Liver (tissue), 9 donors: ENCODE results near the gene ZNF429. TPM values are rescaled to one million over a fixed set of nuclear protein-coding genes. Genes with fewer than 3 reads are reported as not detected.
A peak's percentile ranks its signal among the peaks of the same experiment; 100 is the strongest.
"Not testable (repeated sequence)": the region's sequence is repeated elsewhere in the genome, so short reads cannot be mapped to it uniquely, and the experiment has no call there.

Experiments
- DNase-seq: peaks from one replicate; pipeline ENCODE4 v3.0.0-alpha.2; 2017; ENCODE audit warnings: low spot score
- H3K27ac ChIP-seq, 2 donors: one replicate each; pipeline ENCODE4 v1.7.0; 2013; ENCODE audit warnings: inconsistent platforms in 2 of 2, low read length in 2 of 2, control low read depth in 1 of 2, low read depth in 1 of 2, mild to moderate bottlenecking in 1 of 2
- H3K27me3 ChIP-seq, 4 donors: one replicate each; pipeline versions ENCODE4 v1.6.1 to v1.7.0; 2013; ENCODE audit warnings: low read length in 3 of 4, inconsistent platforms in 1 of 4, mild to moderate bottlenecking in 1 of 4, moderate library complexity in 1 of 4; ENCODE audit not compliant: control insufficient read depth in 4 of 4, insufficient read depth in 4 of 4
- H3K36me3 ChIP-seq, 4 donors: one replicate each; pipeline versions ENCODE4 v1.6.1 to v1.7.0; 2013; ENCODE audit warnings: low read length in 3 of 4, mild to moderate bottlenecking in 3 of 4, low read depth in 1 of 4, moderate library complexity in 1 of 4; ENCODE audit not compliant: control insufficient read depth in 4 of 4, insufficient read depth in 3 of 4
- H3K4me1 ChIP-seq, 4 donors: one replicate each; pipeline versions ENCODE4 v1.6.1 to v1.7.0; 2013; ENCODE audit warnings: low read length in 3 of 4, mild to moderate bottlenecking in 3 of 4, moderate library complexity in 1 of 4; ENCODE audit not compliant: control insufficient read depth in 4 of 4, insufficient read depth in 4 of 4
- H3K4me3 ChIP-seq, 3 donors: one replicate each; pipeline versions ENCODE4 v1.6.1 to v1.7.0; 2013; ENCODE audit warnings: low read length in 3 of 3, control low read depth in 1 of 3, low read depth in 1 of 3, mild to moderate bottlenecking in 1 of 3
- H3K9ac ChIP-seq, 2 donors: one replicate each; pipeline ENCODE4 v1.7.0; 2013; ENCODE audit warnings: low read length in 2 of 2, mild to moderate bottlenecking in 2 of 2, moderate library complexity in 2 of 2, control low read depth in 1 of 2, low read depth in 1 of 2
- H3K9me3 ChIP-seq, 4 donors: one replicate each; pipeline versions ENCODE4 v1.6.1 to v1.7.0; 2013; ENCODE audit warnings: low read length in 3 of 4; ENCODE audit not compliant: control insufficient read depth in 4 of 4
- ATF3 ChIP-seq: IDR thresholded peaks from 2 replicates; pipeline ENCODE4 v1.6.1; 2016; ENCODE audit warnings: antibody characterized with exemption
- EGR1 ChIP-seq, 2 donors: IDR thresholded peaks; 2 replicates each; pipeline ENCODE4 v1.6.1; 2016 to 2018; ENCODE audit warnings: antibody characterized with exemption in 2 of 2, low read depth in 2 of 2
- FOXA1 ChIP-seq: IDR thresholded peaks from 2 replicates; pipeline ENCODE4 v1.6.1; 2016; ENCODE audit warnings: antibody characterized with exemption
- FOXA2 ChIP-seq: IDR thresholded peaks from 2 replicates; pipeline ENCODE4 v1.6.1; 2016; ENCODE audit warnings: antibody characterized with exemption
- GABPA ChIP-seq, 2 donors: IDR thresholded peaks in 1 of 2; conservative IDR thresholded peaks in 1 of 2; 2 replicates each; pipeline ENCODE4 v1.6.1; 2016; ENCODE audit warnings: antibody characterized with exemption in 2 of 2, mild to moderate bottlenecking in 1 of 2, moderate library complexity in 1 of 2
- HNF4G ChIP-seq: IDR thresholded peaks from 2 replicates; pipeline ENCODE4 v1.6.1; 2016; ENCODE audit warnings: antibody characterized with exemption
- JUND ChIP-seq, 2 donors: IDR thresholded peaks; 2 replicates each; pipeline ENCODE4 v1.6.1; 2016; ENCODE audit warnings: antibody characterized with exemption in 2 of 2
- MAX ChIP-seq: IDR thresholded peaks from 2 replicates; pipeline ENCODE4 v1.6.1; 2016; ENCODE audit warnings: antibody characterized with exemption
- NR2F2 ChIP-seq: IDR thresholded peaks from 2 replicates; pipeline ENCODE4 v1.6.1; 2016; ENCODE audit warnings: antibody characterized with exemption
- RAD21 ChIP-seq, 2 donors: IDR thresholded peaks; 2 replicates each; pipeline ENCODE4 v1.6.1; 2016; ENCODE audit warnings: antibody characterized with exemption in 2 of 2, mild to moderate bottlenecking in 2 of 2
- REST ChIP-seq: IDR thresholded peaks from 2 replicates; pipeline ENCODE4 v1.6.1; 2016; ENCODE audit warnings: antibody characterized with exemption, mild to moderate bottlenecking
- RXRA ChIP-seq, 2 donors: IDR thresholded peaks; 2 replicates each; pipeline ENCODE4 v1.6.1; 2017 to 2018; ENCODE audit warnings: antibody characterized with exemption in 2 of 2, mild to moderate bottlenecking in 1 of 2
- SP1 ChIP-seq: IDR thresholded peaks from 2 replicates; pipeline ENCODE4 v1.6.1; 2018; ENCODE audit warnings: antibody characterized with exemption, mild to moderate bottlenecking
- TAF1 ChIP-seq: conservative IDR thresholded peaks from 2 replicates; pipeline ENCODE4 v1.6.1; 2016; ENCODE audit warnings: antibody characterized with exemption, mild to moderate bottlenecking
- YY1 ChIP-seq: IDR thresholded peaks from 2 replicates; pipeline ENCODE4 v1.6.1; 2016; ENCODE audit warnings: antibody characterized with exemption, mild to moderate bottlenecking
- WGBS: extraction: QIAGEN DNeasy Blood & Tissue Kit; methylation state at CpG from one replicate; pipeline ENCODE4 v1.1.7; 2013; 5-methylcytosine and 5-hydroxymethylcytosine counted together
- polyA plus RNA-seq, 2 donors: library from polyadenylated mRNA; stranded (reverse) in 1 of 2; unstranded in 1 of 2; fragments of 200-250 nt in 1 of 2; fragments of >200 nt in 1 of 2; fragmentation: Nextera tagmentation in 1 of 2; extraction: Ambion mirVana in 1 of 2; gene quantifications; one replicate each; pipeline versions ENCODE4 v1.2.1 to v1.2.3, GENCODE V29; 2013 to 2015
- total RNA-seq, 2 donors: library from RNA; depleted of rRNA; stranded (reverse); fragments of >200 nt; gene quantifications; one replicate each; pipeline ENCODE4 v1.2.3, GENCODE V29; 2014
- donor health status: healthy.
- donor health status: healthy.
- donor health status: healthy.
- donor health status: healthy.
- donor health status: healthy.

Gene ZNF429
- total and polyA plus RNA-seq, 4 donors, result 4.0 to 10.1 (median 8.4) TPM

- TF ChIP-seq REST (no peak), JUND (IDR thresholded peaks at IDR 0.05) (no peak), FOXA2 (no peak), GABPA (IDR thresholded peaks at IDR 0.05 in 1 of 2, conservative IDR thresholded peaks at IDR 0.05 in 1 of 2) (no peak), MAX (no peak), HNF4G (no peak), RXRA (IDR thresholded peaks at IDR 0.05) (no peak), TAF1 (no peak), SP1 (no peak), ATF3 (no peak), FOXA1 (no peak), NR2F2 (no peak), EGR1 (IDR thresholded peaks at IDR 0.05; ENCODE audit: low read depth in 2 of 2) (no peak), RAD21 (IDR thresholded peaks at IDR 0.05) (no peak), YY1 (no peak)
Observed at GRCh38 chr19:21564406-21564805, 59.0 kb downstream of the ZNF429 start (continued).

GRCh38 chr19:21566073-21566472 is 60.7 kb downstream of the ZNF429 start:
- Histone ChIP-seq H3K9me3 (peaks cover 3 to 24% (median 10%) of the 10 kb centered on the region in 4 donors), H3K4me3 (no peak overlapping the region), H3K4me1 (peaks cover 0 to 2% (median 0%) of the 10 kb centered on the region in 4 donors), H3K27ac (no peak overlapping the region), H3K36me3 (peaks cover 0 to 3% (median 1%) of the 10 kb centered on the region in 4 donors), H3K9ac (no peak overlapping the region), H3K27me3 (no peaks in the 10 kb centered on the region)
- no peak for DNase-seq
- 72% methylated on average over 3 of the region's 3 CpGs for WGBS
- no peak for TF ChIP-seq FOXA2
- TF ChIP-seq HNF4G, result no peak
- no peak for TF ChIP-seq NR2F2
- TF ChIP-seq YY1, result no peak
- no peak for TF ChIP-seq ATF3
- no peak for TF ChIP-seq REST

GRCh38 chr19:21567806-21568205 is 62.4 kb downstream of the ZNF429 start:
- not testable (repeated sequence) for DNase-seq, H3K9ac ChIP-seq, H3K4me1 ChIP-seq, H3K27me3 ChIP-seq, H3K36me3 ChIP-seq, H3K27ac ChIP-seq
- H3K9me3 ChIP-seq, result peaks cover 6 to 24% (median 16%) of the 10 kb centered on the region in 4 donors
- WGBS, result 68% methylated on average over 4 of the region's 4 CpGs
- peak overlapping the region in 2 of 3 donors; percentile 16 to 47 for H3K4me3 ChIP-seq
